CD4-positive, CD25-positive, alpha-beta regulatory T cell (primary cell): Measurements from ENCODE around the gene GJC2. TPM values are rescaled to one million over a fixed set of nuclear protein-coding genes. Genes with fewer than 3 reads are reported as not detected.

ENCODE experiments used
- ATAC-seq, 2 donors: fragments of 150-1000 bp; cut with Tn5 transposase; one replicate each; pipeline ENCODE4 v1.10.0; 2021; ENCODE audit warnings: low read depth in 2 of 2, moderate number of reproducible peaks in 2 of 2, moderate library complexity in 1 of 2
- DNase-seq, 3 donors: peaks; one replicate each; pipeline versions ENCODE4 v3.0.0 to v3.0.0-alpha.2; 2012 to 2022; ENCODE audit warnings: mixed read lengths in 1 of 3
- H3K27ac ChIP-seq: one replicate; pipeline ENCODE4 v1.7.0; 2013; ENCODE audit warnings: mild to moderate bottlenecking, low read length; ENCODE audit not compliant: insufficient read depth, poor library complexity, severe bottlenecking
- H3K27me3 ChIP-seq: one replicate; pipeline ENCODE4 v1.7.0; 2013; ENCODE audit warnings: low read length; ENCODE audit not compliant: control insufficient read depth, insufficient read depth
- H3K36me3 ChIP-seq: one replicate; pipeline ENCODE4 v1.7.0; 2013; ENCODE audit warnings: mild to moderate bottlenecking, low read length, moderate library complexity; ENCODE audit not compliant: control insufficient read depth, insufficient read depth
- H3K4me1 ChIP-seq: 2 replicates; pipeline ENCODE4 v1.7.0; 2013; ENCODE audit warnings: mild to moderate bottlenecking, low read length; ENCODE audit not compliant: insufficient read depth, control insufficient read depth, poor library complexity, severe bottlenecking
- H3K4me3 ChIP-seq: one replicate; pipeline ENCODE4 v1.7.0; 2013; ENCODE audit warnings: low read depth, mild to moderate bottlenecking, low read length, moderate library complexity
- H3K9me3 ChIP-seq, 2 experiments: 1 replicate in 1 of 2; 2 replicates in 1 of 2; pipeline ENCODE4 v1.7.0; 2013; ENCODE audit warnings: low read length in 2 of 2, mild to moderate bottlenecking in 1 of 2, moderate library complexity in 1 of 2; ENCODE audit not compliant: control insufficient read depth in 2 of 2
- H3K27ac Mint-ChIP-seq, 3 donors: one replicate each; pipeline ENCODE4 v1.8.0; 2020 to 2022; ENCODE audit warnings: mild to moderate bottlenecking in 3 of 3, mixed read lengths in 3 of 3, moderate library complexity in 2 of 3
- H3K27me3 Mint-ChIP-seq: one replicate; pipeline ENCODE4 v1.8.0; 2022; ENCODE audit warnings: mild to moderate bottlenecking, mixed read lengths
- H3K36me3 Mint-ChIP-seq: one replicate; pipeline ENCODE4 v1.8.0; 2020; ENCODE audit warnings: mixed read lengths
- H3K4me1 Mint-ChIP-seq, 4 donors: one replicate each; pipeline ENCODE4 v1.8.0; 2020 to 2022; ENCODE audit warnings: mixed read lengths in 4 of 4, mild to moderate bottlenecking in 1 of 4
- H3K4me3 Mint-ChIP-seq, 4 donors: one replicate each; pipeline ENCODE4 v1.8.0; 2020 to 2022; ENCODE audit warnings: mild to moderate bottlenecking in 4 of 4, mixed read lengths in 4 of 4, moderate library complexity in 3 of 4
- H3K9me3 Mint-ChIP-seq, 7 donors: one replicate each; pipeline ENCODE4 v1.8.0; 2020 to 2022; ENCODE audit warnings: mixed read lengths in 7 of 7, mild to moderate bottlenecking in 3 of 7, moderate library complexity in 2 of 7
- polyA plus RNA-seq, 4 donors: library from polyadenylated mRNA; unstranded; fragments of 300-500 nt; fragmentation: Illumina TruSeq; gene quantifications; one replicate each; pipeline ENCODE4 v1.2.3, GENCODE V29; 2021
- total RNA-seq: library from RNA; stranded (reverse); gene quantifications from one replicate; pipeline ENCODE4 v1.2.3, GENCODE V29; 2022

The GJC2 gene
- total RNA-seq (2.8 TPM), polyA plus RNA-seq (not detected)

DNA sequence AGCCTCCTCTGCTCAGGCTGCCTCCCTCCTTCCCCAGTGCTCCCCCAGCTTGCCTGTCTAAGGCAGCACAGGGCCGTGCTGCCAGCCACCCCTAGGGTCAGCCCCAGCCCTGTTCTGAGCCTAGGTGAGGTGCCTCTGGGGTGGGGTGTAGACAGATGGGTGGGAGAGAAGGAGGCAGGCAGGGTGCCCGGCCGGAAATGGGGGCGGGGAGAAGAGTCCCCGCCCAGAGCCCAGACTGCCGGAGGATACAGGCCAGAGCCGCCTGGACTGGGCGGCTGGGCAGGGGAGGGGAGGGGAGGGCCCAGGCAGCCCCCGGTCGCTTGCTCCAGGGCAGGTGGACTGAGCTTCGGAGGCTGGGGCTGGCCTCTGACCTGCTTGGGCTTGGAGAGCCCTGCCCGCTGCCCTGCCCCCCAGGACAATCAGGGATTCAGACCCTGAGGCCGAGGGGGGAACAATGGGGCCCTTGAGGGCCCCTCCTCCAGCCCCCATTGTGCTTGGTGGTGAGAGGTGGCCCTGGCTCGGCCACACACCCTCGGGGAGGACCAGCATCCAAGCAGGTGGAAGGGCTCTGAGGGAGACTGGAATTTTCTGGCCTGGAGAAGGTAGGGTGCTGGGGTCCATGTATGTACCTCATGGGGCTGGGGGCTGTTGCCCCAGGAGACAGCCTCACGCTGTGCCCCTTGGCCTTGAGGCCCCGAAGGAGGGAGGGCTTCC lies at the start of gene GJC2:
Gene GJC2 (plus strand): TSS at position 525 of the 714 bp plus-strand sequence. CDS start 7,829 bp downstream, outside the sequence.
- DNase-seq (no peak), ATAC-seq (no peak)
- H3K27ac ChIP-seq, result no peak within 1 kb of the TSS
- no peaks in the 10 kb centered on the region for H3K9me3 Mint-ChIP-seq
- no peaks in the 10 kb centered on the region for H3K9me3 ChIP-seq
- H3K27ac Mint-ChIP-seq, result no peak within 1 kb of the TSS
- H3K4me3 ChIP-seq, result no peak within 1 kb of the TSS
- peaks cover 3% of the 10 kb centered on the region for H3K4me1 ChIP-seq
- peaks cover 23% of the 10 kb centered on the region for H3K36me3 ChIP-seq
- H3K4me3 Mint-ChIP-seq, result peak within 1 kb of the TSS in 1 of 4 donors; percentile 27
- H3K4me1 Mint-ChIP-seq, result peaks cover 0 to 14% (median 1%) of the 10 kb centered on the region in 4 donors
- no peaks in the 10 kb centered on the region for H3K27me3 Mint-ChIP-seq
- H3K27me3 ChIP-seq, result no peaks in the 10 kb centered on the region
- no peaks in the 10 kb centered on the region for H3K36me3 Mint-ChIP-seq

GRCh38 chr1:228100822-228101613 lies 48.7 kb upstream of the GJC2 start:
- H3K4me1 ChIP-seq, result peaks cover 28% of the 10 kb centered on the region
- H3K4me1 Mint-ChIP-seq, result peaks cover 0 to 49% (median 7%) of the 10 kb centered on the region in 4 donors
- H3K27ac ChIP-seq, result peak overlapping the region; percentile 93
- no peaks in the 10 kb centered on the region for H3K27me3 ChIP-seq
- no peaks in the 10 kb centered on the region for H3K9me3 Mint-ChIP-seq
- H3K36me3 ChIP-seq, result peaks cover 34% of the 10 kb centered on the region
- H3K36me3 Mint-ChIP-seq, result peaks cover 23% of the 10 kb centered on the region
- DNase-seq (no peak), ATAC-seq (no peak)
- H3K27me3 Mint-ChIP-seq, result no peaks in the 10 kb centered on the region
- peak overlapping the region; percentile 80 to 96 (median 90) for H3K4me3 Mint-ChIP-seq
- H3K4me3 ChIP-seq, result peak overlapping the region; percentile 26
- no peaks in the 10 kb centered on the region for H3K9me3 ChIP-seq
- H3K27ac Mint-ChIP-seq, result peak overlapping the region; percentile 68 to 90 (median 89)

DNA sequence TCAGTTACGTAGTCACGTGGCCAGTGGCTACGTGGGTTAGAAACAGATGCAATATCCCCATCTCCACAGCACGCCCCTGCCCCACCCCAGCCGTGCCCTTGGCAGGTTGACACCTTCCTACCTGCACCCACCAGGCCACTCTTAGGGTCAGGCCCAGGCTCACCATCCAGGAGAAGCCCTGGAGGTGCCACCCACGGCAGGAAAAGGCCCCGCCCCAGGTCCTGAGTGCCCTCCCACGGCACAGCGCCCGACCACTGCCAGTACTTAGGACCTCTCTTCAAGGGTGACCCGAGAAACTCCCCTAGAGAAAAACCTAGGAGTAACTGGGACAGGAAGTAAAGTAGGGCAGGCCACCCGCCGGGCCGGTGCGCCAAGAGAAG lies 48.1 kb upstream of the GJC2 start:
- Mint-ChIP-seq H3K4me3 (peak overlapping the region; percentile 80 to 96 (median 90)), H3K4me1 (peaks cover 0 to 46% (median 7%) of the 10 kb centered on the region in 4 donors), H3K36me3 (peaks cover 25% of the 10 kb centered on the region), H3K27me3 (no peaks in the 10 kb centered on the region), H3K27ac (peak overlapping the region; percentile 68 to 90 (median 89)), H3K9me3 (no peaks in the 10 kb centered on the region)
- DNase-seq (no peak), ATAC-seq (no peak)
- peak overlapping the region; percentile 93 for H3K27ac ChIP-seq
- H3K36me3 ChIP-seq, result peaks cover 40% of the 10 kb centered on the region
- no peaks in the 10 kb centered on the region for H3K9me3 ChIP-seq
- H3K27me3 ChIP-seq, result no peaks in the 10 kb centered on the region
- H3K4me3 ChIP-seq, result peak overlapping the region; percentile 26
- peaks cover 24% of the 10 kb centered on the region for H3K4me1 ChIP-seq

DNA sequence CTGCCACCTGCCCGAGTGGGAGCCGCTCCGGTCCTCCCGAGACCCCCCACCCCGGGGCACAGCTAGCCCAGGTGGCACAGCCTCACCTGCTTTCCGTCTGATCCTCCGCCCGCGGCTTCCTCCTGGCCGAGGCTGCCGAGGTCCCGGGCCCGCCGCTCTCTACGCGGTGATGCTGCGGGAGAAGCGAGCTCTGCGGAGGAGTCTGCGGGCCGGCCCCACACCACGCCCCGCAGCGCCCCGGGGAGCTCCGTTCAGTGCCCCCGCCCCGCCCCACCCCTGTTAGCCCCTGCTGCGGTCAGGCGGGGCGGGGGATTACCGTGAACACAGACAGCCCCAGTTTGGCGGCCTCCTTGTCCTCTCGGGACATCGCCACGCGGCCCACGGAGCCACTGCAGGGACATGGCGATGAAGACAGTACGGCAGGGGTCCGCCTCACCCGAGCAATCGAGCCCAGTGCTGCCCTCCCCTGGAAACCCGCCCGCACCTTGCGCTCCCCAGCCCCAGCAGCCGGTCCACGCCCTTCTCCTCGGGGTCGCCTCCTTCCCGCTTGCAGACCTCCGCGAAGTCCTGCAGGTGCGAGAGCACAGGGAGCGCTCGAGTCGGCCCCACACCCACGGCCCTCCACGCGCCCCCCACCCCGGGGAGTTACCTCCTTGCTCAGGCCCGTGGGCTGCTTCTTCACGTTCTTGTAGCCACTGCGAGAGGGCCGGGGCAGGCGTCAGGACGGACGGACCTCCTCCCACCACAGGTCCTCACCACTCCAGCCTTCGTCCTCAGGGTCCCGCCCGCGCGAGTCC lies 47.5 kb upstream of the GJC2 start:
- peaks cover 39% of the 10 kb centered on the region for H3K36me3 ChIP-seq
- ATAC-seq (peak; percentile 42 to 51), DNase-seq (peak; percentile 64 to 67 (median 65))
- H3K4me1 ChIP-seq, result peaks cover 21% of the 10 kb centered on the region
- Mint-ChIP-seq H3K36me3 (peaks cover 28% of the 10 kb centered on the region), H3K27me3 (no peaks in the 10 kb centered on the region), H3K4me3 (peak overlapping the region; percentile 80 to 96 (median 90)), H3K4me1 (peaks cover 0 to 50% (median 7%) of the 10 kb centered on the region in 4 donors), H3K9me3 (peaks cover 0 to 1% (median 0%) of the 10 kb centered on the region in 7 donors), H3K27ac (peak overlapping the region in 2 of 3 donors; percentile 75 to 89)
- no peaks in the 10 kb centered on the region for H3K27me3 ChIP-seq
- no peaks in the 10 kb centered on the region for H3K9me3 ChIP-seq
- H3K4me3 ChIP-seq, result no peak overlapping the region
- H3K27ac ChIP-seq, result peak overlapping the region; percentile 93

- H3K4me1 Mint-ChIP-seq, result peaks cover 0 to 51% (median 7%) of the 10 kb centered on the region in 4 donors
- Histone ChIP-seq H3K36me3 (peaks cover 33% of the 10 kb centered on the region), H3K4me3 (peak within 1 kb of the TSS; percentile 42), H3K9me3 (no peaks in the 10 kb centered on the region), H3K27ac (peak within 1 kb of the TSS; percentile 93), H3K4me1 (peaks cover 22% of the 10 kb centered on the region), H3K27me3 (no peaks in the 10 kb centered on the region)
- H3K9me3 Mint-ChIP-seq, result peaks cover 0 to 1% (median 0%) of the 10 kb centered on the region in 7 donors
- DNase-seq (peak; percentile 91 to 94 (median 94)), ATAC-seq (peak; percentile 80 to 85)
- H3K27ac Mint-ChIP-seq, result peak within 1 kb of the TSS; percentile 82 to 97 (median 95)
- H3K27me3 Mint-ChIP-seq, result no peaks in the 10 kb centered on the region
- peak within 1 kb of the TSS; percentile 93 to 97 (median 96) for H3K4me3 Mint-ChIP-seq
- peaks cover 21% of the 10 kb centered on the region for H3K36me3 Mint-ChIP-seq
Measured at GRCh38 chr1:228102791-228103620, 46.7 kb upstream of the GJC2 start, which contains the start of gene C1orf35. Gene C1orf35 (minus strand): TSS chr1:228103325. CDS start chr1:228103227, 98 bp downstream.

- peaks cover 35% of the 10 kb centered on the region for H3K4me1 ChIP-seq
- no peaks in the 10 kb centered on the region for H3K27me3 ChIP-seq
- peaks cover 0 to 57% (median 16%) of the 10 kb centered on the region in 4 donors for H3K4me1 Mint-ChIP-seq
- peaks cover 11% of the 10 kb centered on the region for H3K36me3 Mint-ChIP-seq
- peak overlapping the region in 2 of 3 donors; percentile 41 to 67 for H3K27ac Mint-ChIP-seq
- no peak for DNase-seq
- peaks cover 0 to 1% (median 0%) of the 10 kb centered on the region in 7 donors for H3K9me3 Mint-ChIP-seq
- H3K4me3 ChIP-seq, result no peak overlapping the region
- H3K36me3 ChIP-seq, result peaks cover 18% of the 10 kb centered on the region
- H3K9me3 ChIP-seq, result no peaks in the 10 kb centered on the region
- no peak for ATAC-seq
- H3K27me3 Mint-ChIP-seq, result no peaks in the 10 kb centered on the region
- peak overlapping the region; percentile 61 to 94 (median 88) for H3K4me3 Mint-ChIP-seq
- no peak overlapping the region for H3K27ac ChIP-seq
Measured at GRCh38 chr1:228104526-228105269, 45.0 kb upstream of the GJC2 start.
